ENCODE data around the gene OR10H1. TPM values are rescaled to one million over a fixed set of nuclear protein-coding genes. Genes with fewer than 3 reads are reported as not detected.

The OR10H1 gene
- total and polyA plus RNA-seq, 9 of the 15 experiments (the other 6 are each of a cell fraction or from before 2014, with no cell fraction given), result not detected

DNA sequence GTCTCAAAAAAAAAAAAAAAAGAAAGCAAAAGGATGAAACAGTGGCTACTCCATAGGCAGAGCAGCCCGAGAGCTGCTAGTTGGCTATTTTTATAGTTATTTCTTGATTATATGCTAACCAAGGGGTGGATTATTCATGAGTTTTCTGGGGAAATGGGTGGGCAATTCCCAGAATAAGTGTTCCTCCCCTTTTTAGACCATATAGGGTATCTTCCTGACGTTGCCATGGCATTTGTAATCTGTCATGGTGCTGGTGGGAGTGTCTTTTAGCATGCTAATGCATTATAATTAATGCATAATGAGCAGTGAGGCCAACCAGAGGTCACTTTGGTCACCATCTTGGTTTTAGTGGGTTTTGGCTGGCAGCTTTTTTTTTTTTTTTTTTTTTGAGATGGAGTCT is 25.4 kb upstream of the OR10H1 start:
- Histone ChIP-seq H3K9me3 (replicated peaks; ENCODE audit: control insufficient read depth, insufficient read depth, low read depth, low read length) (no peaks in the 10 kb centered on the region), H3K27me3 (ENCODE audit: control insufficient read depth in 2 of 2, insufficient read depth in 2 of 2, low read length in 2 of 2) (no peaks in the 10 kb centered on the region), H3K79me2 (ENCODE audit: control insufficient read depth, insufficient read depth, low read length) (peaks cover 9% of the 10 kb centered on the region; the same call in 2 of the 3 replicates), H3K4me3 (no peak overlapping the region), H3K9ac (ENCODE audit: insufficient read depth in 1 of 2, low read depth in 2 of 2, low read length in 2 of 2) (no peak overlapping the region), H3K36me3 (ENCODE audit: control insufficient read depth, insufficient read depth, low read length) (peaks cover 4% of the 10 kb centered on the region; the same call in 1 of the 3 replicates), H4K20me1 (replicated peaks; ENCODE audit: control insufficient read depth, insufficient read depth, low read length) (no peaks in the 10 kb centered on the region), H3K27ac (ENCODE audit: extremely low read depth, low read depth, low read length) (no peak overlapping the region), H3K9me1 (ENCODE audit: control insufficient read depth, insufficient read depth, low read length) (peaks cover 3% of the 10 kb centered on the region), H3K4me2 (ENCODE audit: insufficient read depth, low read length) (no peak overlapping the region), H3K4me1 (replicated peaks in 1 of 2; ENCODE audit: control insufficient read depth in 2 of 2, insufficient read depth in 2 of 2, low read length in 2 of 2) (peaks cover 33 to 39% of the 10 kb centered on the region in 2 experiments), H2AFZ (ENCODE audit: low read depth, low read length) (no peak overlapping the region)
- TF ChIP-seq YY1 (IDR thresholded peaks at IDR 0.05; ENCODE audit: borderline replicate concordance in 1 of 3, control insufficient read depth in 1 of 3, extremely low read depth in 1 of 3, insufficient read depth in 3 of 3, insufficient read length in 1 of 3, insufficient replicate concordance in 2 of 3, low read depth in 1 of 3, low read length in 2 of 3) (peak in 1 of 3 experiments; percentile 33), RFX1 (IDR thresholded peaks at IDR 0.05) (peak; percentile 76), STAT5A (IDR thresholded peaks at IDR 0.05; ENCODE audit: borderline replicate concordance, low read length) (peak; percentile 56), MEIS2 (IDR thresholded peaks at IDR 0.05; ENCODE audit: partially characterized antibody) (peak; percentile 31), ZNF146 (CRISPR knock-in tag; IDR thresholded peaks at IDR 0.05; ENCODE audit: unreplicated experiment) (no peak), NCOA1 (IDR thresholded peaks at IDR 0.05; ENCODE audit: low read depth) (no peak), SRF (CRISPR knock-in tag; IDR thresholded peaks at IDR 0.05) (peak in 1 of 2 experiments; percentile 33; a peak in 1 of 4 replicates), BMI1 (IDR thresholded peaks at IDR 0.05; ENCODE audit: low read length) (peak; percentile 32; the same call in 1 of the 2 replicates)
- TF ChIP-seq, protein P1, sequence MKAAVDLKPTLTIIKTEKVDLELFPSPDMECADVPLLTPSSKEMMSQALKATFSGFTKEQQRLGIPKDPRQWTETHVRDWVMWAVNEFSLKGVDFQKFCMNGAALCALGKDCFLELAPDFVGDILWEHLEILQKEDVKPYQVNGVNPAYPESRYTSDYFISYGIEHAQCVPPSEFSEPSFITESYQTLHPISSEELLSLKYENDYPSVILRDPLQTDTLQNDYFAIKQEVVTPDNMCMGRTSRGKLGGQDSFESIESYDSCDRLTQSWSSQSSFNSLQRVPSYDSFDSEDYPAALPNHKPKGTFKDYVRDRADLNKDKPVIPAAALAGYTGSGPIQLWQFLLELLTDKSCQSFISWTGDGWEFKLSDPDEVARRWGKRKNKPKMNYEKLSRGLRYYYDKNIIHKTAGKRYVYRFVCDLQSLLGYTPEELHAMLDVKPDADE (conservative IDR thresholded peaks at IDR 0.05; ENCODE audit: control insufficient read depth, low read depth, low read length), result no peak
- TF ChIP-seq, protein P2, sequence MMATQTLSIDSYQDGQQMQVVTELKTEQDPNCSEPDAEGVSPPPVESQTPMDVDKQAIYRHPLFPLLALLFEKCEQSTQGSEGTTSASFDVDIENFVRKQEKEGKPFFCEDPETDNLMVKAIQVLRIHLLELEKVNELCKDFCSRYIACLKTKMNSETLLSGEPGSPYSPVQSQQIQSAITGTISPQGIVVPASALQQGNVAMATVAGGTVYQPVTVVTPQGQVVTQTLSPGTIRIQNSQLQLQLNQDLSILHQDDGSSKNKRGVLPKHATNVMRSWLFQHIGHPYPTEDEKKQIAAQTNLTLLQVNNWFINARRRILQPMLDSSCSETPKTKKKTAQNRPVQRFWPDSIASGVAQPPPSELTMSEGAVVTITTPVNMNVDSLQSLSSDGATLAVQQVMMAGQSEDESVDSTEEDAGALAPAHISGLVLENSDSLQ (IDR thresholded peaks at IDR 0.05), result peak; percentile 56; the same call in 1 of the 2 replicates
- no TSS peak for BruUV-seq (replicated peaks)
- ChIA-PET POLR2A (interaction anchor here (0.6 kb wide), 1 partner anchor 31 kb away, joined by 3 read pairs; no protein-coding TSS in a partner anchor), CTCF (ENCODE audit: low intra/inter-chr PET ratio) (no interaction called here)
- in situ Hi-C loops (cut with MboI), result no loop called here
- no peak for FAIRE-seq
- ATAC-seq, result no peak
- intact Hi-C loops (cut with micrococcal nuclease), result loop anchor here (10.0 kb wide), 1 partner anchor 344 kb away; the partner anchor contains the start of gene FAM32A
- no peak for DNase-seq (ENCODE audit: extremely low read depth in 1 of 4, low spot score in 3 of 4)
- 42% methylated on average over 2 of the region's 2 CpGs for WGBS (ENCODE audit: insufficient coverage, low coverage, missing lambda C conversion rate)
